H1 (cell line): ENCODE measurements around the gene RIC8A. TPM values are rescaled to one million over a fixed set of nuclear protein-coding genes. Genes with fewer than 3 reads are reported as not detected.

Experiments used
- SIX5 ChIP-seq: IDR thresholded peaks from 2 replicates; pipeline ENCODE4 v1.6.1; 2011; ENCODE audit warnings: mild to moderate bottlenecking, low read depth, low read length
- polyA plus RNA-seq, 7 experiments: library from polyadenylated mRNA; depleted of rRNA in 3 of 7; stranded (reverse) in 5 of 7; unstranded in 2 of 7; fragments of >200 nt in 5 of 7; fragments of 200-250 nt in 2 of 7; gene quantifications; 1 replicate in 5 of 7; 2 replicates in 1 of 7; 4 replicates in 1 of 7; pipeline versions ENCODE4 v1.2.1 to v1.2.3, GENCODE V29; 2011 to 2013; ENCODE audit warnings: missing spikeins in 2 of 7, mixed read lengths in 2 of 7
- total RNA-seq: library from RNA; stranded (reverse); fragmentation: NEBNext Ultra II Directional; extraction: Animal tissue kit (Norgen Biotek cat#: 25700); gene quantifications from 2 replicates; pipeline ENCODE4 v1.2.1, GENCODE V29; 2021

The RIC8A gene
- total and polyA plus RNA-seq, 2 of the 8 experiments (the other 6 are each of a cell fraction or from before 2014, with no cell fraction given), result 67.0 to 105 TPM

DNA sequence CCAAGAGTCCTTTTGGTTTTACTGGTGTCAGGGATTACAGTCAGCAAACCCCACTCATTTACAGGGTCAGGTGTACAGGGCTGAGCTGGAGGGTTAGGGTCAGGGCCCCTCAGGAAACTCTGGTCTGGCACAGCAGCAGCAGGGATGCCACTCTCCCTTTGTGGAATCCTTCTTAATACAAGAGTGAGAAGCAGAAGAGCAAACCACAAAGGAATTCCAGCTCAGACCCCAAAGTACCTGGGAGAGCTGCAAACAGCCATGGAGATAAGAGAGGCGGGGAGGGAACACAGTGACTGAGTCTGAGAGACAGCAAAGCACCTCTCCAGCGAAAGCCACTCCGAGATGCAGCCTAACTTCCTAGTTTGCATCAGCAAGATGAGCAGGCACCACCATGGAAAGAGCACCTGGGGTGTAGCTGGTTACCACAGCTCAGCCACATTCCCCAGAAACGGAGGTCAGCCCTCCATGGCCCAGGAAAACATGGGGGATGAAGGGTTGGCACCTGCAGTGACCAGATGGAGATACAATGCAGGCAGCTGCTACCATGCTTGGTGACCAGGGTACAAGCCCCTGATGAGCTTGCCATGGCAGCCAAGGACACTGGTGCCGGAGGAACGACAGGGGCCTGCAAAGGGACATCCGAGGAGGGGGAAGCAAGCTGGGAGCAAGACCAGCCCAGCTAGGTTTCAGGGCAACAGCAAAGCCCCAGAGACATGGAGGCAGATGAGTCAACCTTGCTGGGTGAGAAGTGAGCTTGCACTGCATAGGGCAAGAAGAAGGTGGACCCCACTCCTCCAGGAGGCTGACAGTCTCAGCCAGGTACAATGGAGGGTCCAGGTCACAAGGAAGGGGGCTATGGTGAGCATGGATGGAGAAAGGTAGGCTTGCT is 4.2 kb upstream of the RIC8A start (continued):
- no peak for TF ChIP-seq SIX5
